ENCODE data around the gene IL13.
A peak's percentile ranks its signal among the peaks of the same experiment; 100 is the strongest.

Gene IL13

GRCh38 chr5:132671000-132671399 is 13.0 kb downstream of the IL13 start:
- no peak for DNase-seq (ENCODE audit: low read depth)

GRCh38 chr5:132673488-132673887 is 15.5 kb downstream of the IL13 start:
- no peak for DNase-seq (ENCODE audit: low read depth)

GRCh38 chr5:132673939-132674630 is 16.1 kb downstream of the IL13 start, which contains the start of gene IL4:
IL4 (plus strand) TSS chr5:132673989; CDS start chr5:132674051, 62 bp downstream.
- no peak for DNase-seq (ENCODE audit: low read depth)

GRCh38 chr5:132674671-132675506 is 16.9 kb downstream of the IL13 start:
- peak; percentile 96 for DNase-seq (ENCODE audit: low read depth)

- DNase-seq (ENCODE audit: low read depth), result no peak
Measured at GRCh38 chr5:132675936-132676689, 18.1 kb downstream of the IL13 start.

GRCh38 chr5:132677191-132677590 is 19.2 kb downstream of the IL13 start:
- peak; percentile 85 for DNase-seq (ENCODE audit: low read depth)

GRCh38 chr5:132677682-132678400 is 19.9 kb downstream of the IL13 start:
- no peak for DNase-seq (ENCODE audit: low read depth)

- no peak for DNase-seq (ENCODE audit: low read depth)
Measured at GRCh38 chr5:132678735-132679134, 20.8 kb downstream of the IL13 start.

- no peak for DNase-seq (ENCODE audit: low read depth)
Measured at GRCh38 chr5:132679166-132679565, 21.2 kb downstream of the IL13 start.

GRCh38 chr5:132679717-132680380 is 21.9 kb downstream of the IL13 start:
- DNase-seq (ENCODE audit: low read depth), result no peak

GRCh38 chr5:132680780-132681475 is 23.0 kb downstream of the IL13 start:
- DNase-seq (ENCODE audit: low read depth), result no peak

GRCh38 chr5:132681476-132681831 is 23.5 kb downstream of the IL13 start:
- no peak for DNase-seq (ENCODE audit: low read depth)

- no peak for DNase-seq (ENCODE audit: low read depth)
Measured at GRCh38 chr5:132681983-132682382, 24.0 kb downstream of the IL13 start.

GRCh38 chr5:132684491-132684890 is 26.5 kb downstream of the IL13 start:
- DNase-seq (ENCODE audit: low read depth), result peak; percentile 19

- no peak for DNase-seq (ENCODE audit: low read depth)
Measured at GRCh38 chr5:132684922-132685720, 27.1 kb downstream of the IL13 start.

- DNase-seq (ENCODE audit: low read depth), result peak; percentile 65
Measured at GRCh38 chr5:132686193-132686592, 28.2 kb downstream of the IL13 start.

GRCh38 chr5:132687995-132688394 is 30.0 kb downstream of the IL13 start:
- DNase-seq (ENCODE audit: low read depth), result no peak

- peak; percentile 64 for DNase-seq (ENCODE audit: low read depth)
Measured at GRCh38 chr5:132688536-132689339, 30.8 kb downstream of the IL13 start.

- no peak for DNase-seq (ENCODE audit: low read depth)
Measured at GRCh38 chr5:132689513-132689912, 31.5 kb downstream of the IL13 start.
